ENCODE measurements around the gene THEM4. TPM values are rescaled to one million over a fixed set of nuclear protein-coding genes. Genes with fewer than 3 reads are reported as not detected.

The THEM4 gene
- total and polyA plus RNA-seq, 10 donors, result 10.1 to 46.3 (median 15.5) TPM

GRCh38 chr1:151871284-151872030 is 37.9 kb downstream of the THEM4 start:
- TF ChIP-seq POLR2A (IDR thresholded peaks at IDR 0.05) (no peak), CTCF (IDR thresholded peaks at IDR 0.05 in 8 of 11, conservative IDR thresholded peaks at IDR 0.05 in 3 of 11) (no peak)
- no peaks in the 10 kb centered on the region for H3K9me3 ChIP-seq
- no peak overlapping the region for H3K27ac ChIP-seq
- peaks cover 0 to 7% (median 0%) of the 10 kb centered on the region in 6 donors for H3K4me1 ChIP-seq
- 69 to 79% (median 72%) methylated on average over 5 of the region's 5 CpGs for WGBS, 5 donors
- H3K36me3 ChIP-seq, result peaks cover 0 to 23% (median 4%) of the 10 kb centered on the region in 6 donors
- H3K4me3 ChIP-seq, result no peak overlapping the region
- intact Hi-C loops (cut with DNase I; ENCODE audit: low total_unique reads), result no loop called here
- no peak for DNase-seq
- H3K27me3 ChIP-seq (replicated peaks in 1 of 7), result peaks cover 0 to 5% (median 0%) of the 10 kb centered on the region in 7 donors

- no peak for DNase-seq
- TF ChIP-seq POLR2AphosphoS5 (IDR thresholded peaks at IDR 0.05), result no peak
- TF ChIP-seq POLR2A (IDR thresholded peaks at IDR 0.05), result no peak
- no peak for TF ChIP-seq CTCF (IDR thresholded peaks at IDR 0.05 in 8 of 11, conservative IDR thresholded peaks at IDR 0.05 in 3 of 11)
- peaks cover 0 to 7% (median 0%) of the 10 kb centered on the region in 6 donors for H3K36me3 ChIP-seq
- intact Hi-C loops (cut with DNase I; ENCODE audit: low total_unique reads), result no loop called here
- H3K9me3 ChIP-seq, result no peaks in the 10 kb centered on the region
- peaks cover 0 to 5% (median 0%) of the 10 kb centered on the region in 7 donors for H3K27me3 ChIP-seq (replicated peaks in 1 of 7)
- no peak overlapping the region for H3K4me3 ChIP-seq
- no peak overlapping the region for H3K27ac ChIP-seq
- peaks cover 0 to 7% (median 0%) of the 10 kb centered on the region in 6 donors for H3K4me1 ChIP-seq
- 42 to 63% (median 46%) methylated on average over 3 of the region's 3 CpGs for WGBS, 5 donors
These were observed 40.8 kb downstream of the THEM4 start for GRCh38 chr1:151868486-151868885.

GRCh38 chr1:151867765-151868411 is 41.4 kb downstream of the THEM4 start:
- Histone ChIP-seq H3K9me3 (no peaks in the 10 kb centered on the region), H3K27me3 (replicated peaks in 1 of 7) (peaks cover 0 to 5% (median 0%) of the 10 kb centered on the region in 7 donors), H3K27ac (peak overlapping the region in 2 of 8 donors; percentile 28 to 50), H3K4me3 (no peak overlapping the region), H3K36me3 (peaks cover 0 to 1% (median 0%) of the 10 kb centered on the region in 6 donors), H3K4me1 (peaks cover 0 to 7% (median 0%) of the 10 kb centered on the region in 6 donors)
- no peak for TF ChIP-seq CTCF (IDR thresholded peaks at IDR 0.05 in 8 of 11, conservative IDR thresholded peaks at IDR 0.05 in 3 of 11)
- no peak for TF ChIP-seq POLR2AphosphoS5 (IDR thresholded peaks at IDR 0.05)
- no peak for TF ChIP-seq POLR2A (IDR thresholded peaks at IDR 0.05)
- no peak for DNase-seq
- WGBS, 5 donors, result 51 to 73% (median 56%) methylated on average over 7 of the region's 7 CpGs
- intact Hi-C loops (cut with DNase I; ENCODE audit: low total_unique reads), result no loop called here

GRCh38 chr1:151867321-151867720 is 42.0 kb downstream of the THEM4 start:
- H3K27me3 ChIP-seq (replicated peaks in 1 of 7), result peaks cover 0 to 5% (median 0%) of the 10 kb centered on the region in 7 donors
- DNase-seq, result no peak
- H3K36me3 ChIP-seq, result no peaks in the 10 kb centered on the region
- no peak overlapping the region for H3K4me3 ChIP-seq
- 61 to 92% (median 71%) methylated on average over 2 of the region's 2 CpGs for WGBS, 5 donors
- no peaks in the 10 kb centered on the region for H3K9me3 ChIP-seq
- TF ChIP-seq POLR2AphosphoS5 (IDR thresholded peaks at IDR 0.05) (no peak), POLR2A (IDR thresholded peaks at IDR 0.05) (no peak), CTCF (IDR thresholded peaks at IDR 0.05 in 8 of 11, conservative IDR thresholded peaks at IDR 0.05 in 3 of 11) (no peak)
- peaks cover 0 to 7% (median 0%) of the 10 kb centered on the region in 6 donors for H3K4me1 ChIP-seq
- peak overlapping the region in 1 of 8 donors; percentile 50 for H3K27ac ChIP-seq
- intact Hi-C loops (cut with DNase I; ENCODE audit: low total_unique reads), result no loop called here
